OCI-LY7 (cell line): Measurements from ENCODE around the gene LIAS. TPM values are rescaled to one million over a fixed set of nuclear protein-coding genes. Genes with fewer than 3 reads are reported as not detected.

ENCODE experiments used
- BruUV-seq: library from RNA; stranded (reverse); fragments of 400-500 nt; replicated peaks from 2 replicates; lab custom pipeline; 2021; lab: Mats Ljungman, UMichigan
- CTCF ChIA-PET: fragments of 300-600 bp; sonication (Branson Sonifier 250); formaldehyde crosslinking; loops from one replicate; lab custom pipeline; 2022; ENCODE audit warnings: antibody characterized with exemption; ENCODE audit not compliant: unreplicated experiment; lab: Charles Lee
- POLR2A ChIA-PET: fragments of 300-600 bp; sonication (Branson Sonifier 250); formaldehyde crosslinking; loops from one replicate; lab custom pipeline; 2022; ENCODE audit warnings: antibody characterized with exemption; lab: Charles Lee
- DNase-seq: peaks from one replicate; pipeline ENCODE4 v3.0.0-alpha.2; 2015; ENCODE audit warnings: low spot score
- H2AFZ ChIP-seq: fragments of 200-600 bp; sonication (generic), shearing (Covaris generic); 2 replicates; pipeline ENCODE4 v1.6.1; 2014; ENCODE audit warnings: mild to moderate bottlenecking, antibody characterized with exemption, low read length, moderate library complexity
- H3K27ac ChIP-seq: fragments of 200-600 bp; sonication (generic); 2 replicates; pipeline ENCODE4 v1.5.1; 2014; ENCODE audit warnings: mixed run types, low read depth, mild to moderate bottlenecking, moderate library complexity, low read length, inconsistent platforms; ENCODE audit not compliant: poor library complexity, severe bottlenecking
- H3K36me3 ChIP-seq: fragments of 200-600 bp; sonication (generic); 2 replicates; pipeline ENCODE4 v1.6.1; 2014; ENCODE audit warnings: mild to moderate bottlenecking, antibody characterized with exemption, low read length, moderate library complexity, mixed read lengths; ENCODE audit not compliant: insufficient read depth
- H3K4me1 ChIP-seq: fragments of 200-600 bp; sonication (generic); 2 replicates; pipeline ENCODE4 v1.5.1; 2014; ENCODE audit warnings: mild to moderate bottlenecking, low read length; ENCODE audit not compliant: insufficient read depth, poor library complexity, severe bottlenecking
- H3K4me2 ChIP-seq: fragments of 200-600 bp; sonication (generic); 2 replicates; pipeline ENCODE4 v1.6.1; 2014; ENCODE audit warnings: mild to moderate bottlenecking, low read length
- H3K4me3 ChIP-seq: fragments of 200-600 bp; sonication (generic); 2 replicates; pipeline ENCODE4 v1.5.1; 2014; ENCODE audit warnings: mild to moderate bottlenecking, low read depth, low read length; ENCODE audit not compliant: poor library complexity, severe bottlenecking
- H3K79me2 ChIP-seq: fragments of 200-600 bp; sonication (generic); 2 replicates; pipeline ENCODE4 v1.6.1; 2016; ENCODE audit warnings: low read depth, mild to moderate bottlenecking, low read length, moderate library complexity, mixed read lengths; ENCODE audit not compliant: insufficient read depth
- H3K9me2 ChIP-seq: fragments of 200-600 bp; sonication (generic); 2 replicates; pipeline ENCODE4 v1.6.1; 2016; ENCODE audit warnings: mild to moderate bottlenecking, low read length, mixed read lengths; ENCODE audit not compliant: insufficient read depth
- H3K9me3 ChIP-seq: fragments of 200-600 bp; sonication (generic); 2 replicates; pipeline ENCODE4 v1.6.1; 2014; ENCODE audit warnings: mild to moderate bottlenecking, mixed run types, low read length, mixed read lengths
- H4K20me1 ChIP-seq: fragments of 200-600 bp; sonication (generic); 2 replicates; pipeline ENCODE4 v1.6.1; 2014; ENCODE audit warnings: mild to moderate bottlenecking, antibody characterized with exemption, low read length, moderate library complexity, mixed read lengths; ENCODE audit not compliant: insufficient read depth
- CTCF ChIP-seq: fragments of 200-600 bp; sonication (generic); conservative IDR thresholded peaks from 2 replicates; pipeline ENCODE4 v1.5.1; 2014; ENCODE audit warnings: mild to moderate bottlenecking, antibody characterized with exemption, low read length, moderate library complexity, mixed read lengths
- EZH2phosphoT487 ChIP-seq: fragments of 200-600 bp; sonication (generic); IDR thresholded peaks from 2 replicates; pipeline ENCODE4 v1.6.1; 2018; ENCODE audit warnings: low read depth, borderline replicate concordance, mild to moderate bottlenecking, mixed run types, antibody characterized with exemption, low read length, moderate library complexity, mixed read lengths
- intact Hi-C: fragments of 100-400 bp; cut with micrococcal nuclease; formaldehyde crosslinking; loops from one replicate; pipeline ENCODE4 v1.10.0; 2022; ENCODE audit not compliant: unreplicated experiment
- total RNA-seq, 2 experiments: library from RNA; depleted of rRNA in 1 of 2; stranded (reverse); fragments of >200 nt in 1 of 2; shearing (Covaris generic) in 1 of 2; gene quantifications; 2 replicates each; pipeline ENCODE4 v1.2.3, GENCODE V29; 2014 to 2022

Gene LIAS
- total RNA-seq, 2 experiments from 2014 or later: 12.7 to 28.3 TPM

GRCh38 chr4:39524161-39524957, 65.5 kb downstream of the LIAS start:
- Histone ChIP-seq H3K79me2 (peaks cover 12% of the 10 kb centered on the region; the same call in 1 of the 2 replicates), H4K20me1 (no peaks in the 10 kb centered on the region), H3K4me2 (no peak overlapping the region), H3K9me2 (no peaks in the 10 kb centered on the region), H3K27ac (no peak overlapping the region), H2AFZ (no peak overlapping the region), H3K9me3 (no peaks in the 10 kb centered on the region), H3K36me3 (no peaks in the 10 kb centered on the region), H3K4me1 (peaks cover 16% of the 10 kb centered on the region), H3K4me3 (no peak overlapping the region)
- ChIA-PET POLR2A (interaction anchor here (0.5 to 1.2 kb wide), 5 partner anchors 10 to 432 kb away, joined by 3 to 5 read pairs (median 3); no protein-coding TSS in a partner anchor), CTCF (no interaction called here)
- BruUV-seq: no TSS peak
- intact Hi-C loops: loop anchor here (10.0 kb wide), 1 partner anchor 780 kb away; no protein-coding TSS in a partner anchor
- DNase-seq: no peak
- TF ChIP-seq CTCF (no peak), EZH2phosphoT487 (no peak)

DNA sequence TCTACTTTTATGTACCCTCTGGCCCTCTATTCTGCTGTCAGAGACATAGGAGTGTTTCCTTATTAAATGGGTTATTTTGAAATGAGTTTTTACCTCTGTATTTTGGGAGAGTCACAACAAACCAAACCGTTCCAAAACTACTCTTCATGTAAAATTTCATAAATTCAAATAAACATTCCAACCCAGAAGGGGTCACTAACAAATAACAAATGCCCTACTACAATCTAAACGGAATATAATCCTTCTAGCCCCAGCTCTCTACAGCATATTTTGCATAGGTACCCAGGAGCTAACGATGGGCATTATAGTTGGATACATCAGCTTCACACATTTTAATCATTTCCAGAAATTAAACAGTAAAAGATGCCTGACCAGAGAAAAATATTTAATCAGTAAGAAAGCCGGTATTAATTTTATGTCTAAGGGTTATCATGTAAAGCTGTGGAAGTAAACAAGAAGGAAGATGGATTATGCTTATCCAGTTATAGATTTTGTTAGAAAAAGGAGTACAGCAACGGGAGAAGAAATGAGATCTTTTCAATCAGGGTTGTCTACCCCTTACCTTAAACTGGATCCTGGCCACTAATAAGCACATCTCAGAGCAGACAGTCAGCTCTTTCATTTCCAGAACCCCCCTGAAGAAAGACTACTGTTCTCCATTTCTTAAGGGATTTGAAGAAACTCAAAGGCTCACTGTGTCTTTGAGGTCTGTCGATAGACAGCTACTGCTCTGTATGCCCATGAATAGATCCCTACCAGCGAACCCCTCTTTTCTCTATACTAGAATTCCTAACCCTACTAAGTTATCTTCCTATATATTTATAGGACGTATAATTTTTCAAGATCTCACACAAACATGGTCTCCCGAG, 67.2 kb downstream of the LIAS start:
- peak overlapping the region; percentile 71 for H2AFZ ChIP-seq
- BruUV-seq: TSS peak; percentile 75
- peak; percentile 2 for DNase-seq
- H3K36me3 ChIP-seq: no peaks in the 10 kb centered on the region
- no peaks in the 10 kb centered on the region for H3K9me2 ChIP-seq
- intact Hi-C loops: loop anchor here (2.0 to 10.0 kb wide), 4 partner anchors 54 to 779 kb away; partner anchors contain the start of genes PDS5A and SMIM14
- CTCF ChIA-PET: interaction anchor here (1.3 kb wide), 1 partner anchor 100 kb away, joined by 4 read pairs; no protein-coding TSS in a partner anchor
- peak overlapping the region; percentile 96 for H3K4me2 ChIP-seq
- H3K79me2 ChIP-seq: peaks cover 12% of the 10 kb centered on the region; the same call in 1 of the 2 replicates
- POLR2A ChIA-PET: interaction anchor here (0.5 to 1.0 kb wide), 6 partner anchors 17 to 303 kb away, joined by 3 to 5 read pairs (median 4); no protein-coding TSS in a partner anchor
- H3K4me1 ChIP-seq: peaks cover 16% of the 10 kb centered on the region
- TF ChIP-seq EZH2phosphoT487: no peak
- peak; percentile 43; the same call in 1 of the 2 replicates for TF ChIP-seq CTCF
- peak overlapping the region; percentile 80 for H3K4me3 ChIP-seq
- H4K20me1 ChIP-seq: no peaks in the 10 kb centered on the region
- H3K9me3 ChIP-seq: no peaks in the 10 kb centered on the region
- H3K27ac ChIP-seq: no peak overlapping the region
